Ovary (tissue), 3 donors: ENCODE results near the gene TWF1.

ENCODE experiments used
- CTCF ChIP-seq, 3 donors: fragments of 450-650 bp in 2 of 3; fragments of 200-600 bp in 1 of 3; IDR thresholded peaks; one replicate each; pipeline versions ENCODE4 v1.5.1 to v1.8.0; 2016 to 2022; ENCODE audit warnings: antibody characterized with exemption in 3 of 3, mild to moderate bottlenecking in 1 of 3
- POLR2A ChIP-seq: fragments of 450-650 bp; IDR thresholded peaks from one replicate; pipeline ENCODE4 v1.6.1; 2017; ENCODE audit warnings: antibody characterized with exemption, mild to moderate bottlenecking, moderate library complexity
- donor health status: DM: no; HTN: no; CAD: no.

GRCh38 chr12:43848226-43848507 lies 42.0 kb upstream of the TWF1 start:
- TF ChIP-seq CTCF (IDR thresholded peaks at IDR 0.05) (no peak), POLR2A (no peak)
